A673 (cell line): ENCODE results near the gene LRRC74B. TPM values are rescaled to one million over a fixed set of nuclear protein-coding genes. Genes with fewer than 3 reads are reported as not detected.
"Not testable (repeated sequence)": the region's sequence is repeated elsewhere in the genome, so short reads cannot be mapped to it uniquely, and the experiment has no call there.

Experiments used
- BruUV-seq: library from RNA; stranded (reverse); fragments of 400-500 nt; replicated peaks from 2 replicates; lab custom pipeline; 2021; lab: Mats Ljungman, UMichigan
- CTCF ChIA-PET: fragments of 300-600 bp; sonication (Branson Sonifier 250); formaldehyde crosslinking; loops from one replicate; lab custom pipeline; 2022; ENCODE audit warnings: antibody characterized with exemption; lab: Charles Lee
- POLR2A ChIA-PET: fragments of 300-600 bp; sonication (Branson Sonifier 250); formaldehyde crosslinking; loops from one replicate; lab custom pipeline; 2022; ENCODE audit warnings: antibody characterized with exemption; ENCODE audit not compliant: low non-redundant PET; lab: Charles Lee
- DNase-seq: peaks from one replicate; pipeline ENCODE4 v3.0.0-alpha.2; 2015; ENCODE audit warnings: low spot score
- H3K27ac ChIP-seq: fragments of 200-600 bp; sonication (generic); 2 replicates; pipeline ENCODE4 v1.5.1; 2016; ENCODE audit warnings: mixed run types, low read depth, mild to moderate bottlenecking, mixed read lengths, antibody characterized with exemption, low read length; ENCODE audit not compliant: poor library complexity, severe bottlenecking
- H3K27me3 ChIP-seq: fragments of 200-600 bp; sonication (generic); replicated peaks from 2 replicates; pipeline ENCODE4 v1.6.1; 2017; ENCODE audit warnings: mixed run types, low read depth, mild to moderate bottlenecking, mixed read lengths, antibody characterized with exemption, low read length; ENCODE audit not compliant: insufficient read depth, poor library complexity
- H3K36me3 ChIP-seq: fragments of 200-600 bp; sonication (generic); 2 replicates; pipeline ENCODE4 v1.6.1; 2016; ENCODE audit warnings: mixed run types, mild to moderate bottlenecking, mixed read lengths, antibody characterized with exemption, low read length; ENCODE audit not compliant: insufficient read depth, poor library complexity, severe bottlenecking
- H3K4me1 ChIP-seq: fragments of 200-600 bp; sonication (generic); 2 replicates; pipeline ENCODE4 v1.6.1; 2017; ENCODE audit warnings: mixed run types, mild to moderate bottlenecking, mixed read lengths, antibody characterized with exemption, low read length; ENCODE audit not compliant: insufficient read depth, poor library complexity, severe bottlenecking
- H3K4me3 ChIP-seq: fragments of 200-600 bp; sonication (generic); 2 replicates; pipeline ENCODE4 v1.5.1; 2016; ENCODE audit warnings: low read depth, mixed run types, mild to moderate bottlenecking, mixed read lengths, low read length; ENCODE audit not compliant: poor library complexity, severe bottlenecking
- H3K9me3 ChIP-seq: fragments of 200-600 bp; sonication (generic); 2 replicates; pipeline ENCODE4 v1.6.1; 2016; ENCODE audit warnings: mixed run types, low read depth, mild to moderate bottlenecking, mixed read lengths, antibody characterized with exemption, low read length; ENCODE audit not compliant: poor library complexity, severe bottlenecking
- EZH2 ChIP-seq: fragments of 200-600 bp; sonication (generic); IDR thresholded peaks from 2 replicates; pipeline ENCODE4 v1.6.1; 2017; ENCODE audit warnings: borderline replicate concordance, low read depth, mild to moderate bottlenecking, mixed read lengths, antibody characterized with exemption, low read length; ENCODE audit not compliant: poor library complexity, severe bottlenecking
- intact Hi-C: fragments of 100-400 bp; cut with micrococcal nuclease; formaldehyde crosslinking; loops from one replicate; pipeline ENCODE4 v1.10.0; 2022; ENCODE audit not compliant: unreplicated experiment
- total RNA-seq: library from RNA; stranded (reverse); gene quantifications from 2 replicates; pipeline ENCODE4 v1.2.3, GENCODE V29; 2021
- TF ChIP-seq, protein P1 (sequence below): fragments of 300-800, 200-600 bp; sonication (generic); conservative IDR thresholded peaks from 2 replicates; pipeline ENCODE4 v1.5.1; 2017; ENCODE audit warnings: low read depth, mild to moderate bottlenecking, antibody characterized with exemption, low read length, moderate library complexity, mixed read lengths

The LRRC74B gene
- total RNA-seq, 1 experiment from 2014 or later = not detected

DNA sequence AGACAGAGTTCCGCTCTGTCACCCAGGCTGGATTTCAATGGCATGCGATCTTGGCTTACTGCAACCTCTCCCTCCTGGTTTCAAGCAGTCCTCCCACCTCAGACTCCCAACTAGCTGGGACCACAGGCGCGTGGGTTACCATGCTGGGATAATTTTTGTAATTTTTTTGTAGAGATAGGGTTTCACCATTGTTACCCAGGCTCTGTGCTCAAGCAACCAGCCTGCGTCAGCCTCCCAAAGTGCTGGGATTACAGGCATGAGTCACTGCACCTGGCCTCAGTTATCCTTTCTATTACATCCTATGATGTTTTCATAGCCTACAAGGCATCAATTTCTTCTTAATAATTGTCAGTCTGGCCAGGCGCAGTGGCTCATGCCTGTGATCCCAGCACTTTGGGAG is 36.5 kb downstream of the LRRC74B start:
- no TSS peak for BruUV-seq

DNA sequence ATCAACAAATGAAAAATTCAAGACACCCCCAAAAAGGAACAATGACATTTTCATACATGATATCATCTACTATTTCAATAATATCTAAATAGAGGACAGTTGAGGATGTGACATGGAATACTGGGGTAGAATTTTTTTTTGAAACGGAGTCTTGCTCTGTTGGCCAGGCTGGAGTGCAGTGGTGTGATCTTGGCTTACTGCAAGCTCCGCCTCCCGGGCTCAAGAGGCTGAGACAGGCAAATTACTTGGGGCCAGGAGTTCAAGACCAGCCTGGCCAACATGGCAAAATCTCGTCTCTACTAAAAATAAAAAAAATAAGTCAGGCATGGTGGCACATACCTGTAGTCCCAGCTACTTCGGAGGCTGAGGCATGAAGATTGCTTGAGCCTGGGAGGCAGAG is 41.4 kb downstream of the LRRC74B start:
- no peak for DNase-seq
- no peaks in the 10 kb centered on the region for H3K9me3 ChIP-seq
- intact Hi-C loops = no loop called here
- no peaks in the 10 kb centered on the region for H3K4me1 ChIP-seq
- ChIA-PET POLR2A (no interaction called here), CTCF (no interaction called here)
- H3K27ac ChIP-seq = no peak overlapping the region
- H3K4me3 ChIP-seq = no peak overlapping the region
- BruUV-seq = no TSS peak
- no peak for TF ChIP-seq EZH2
- TF ChIP-seq, protein P1, sequence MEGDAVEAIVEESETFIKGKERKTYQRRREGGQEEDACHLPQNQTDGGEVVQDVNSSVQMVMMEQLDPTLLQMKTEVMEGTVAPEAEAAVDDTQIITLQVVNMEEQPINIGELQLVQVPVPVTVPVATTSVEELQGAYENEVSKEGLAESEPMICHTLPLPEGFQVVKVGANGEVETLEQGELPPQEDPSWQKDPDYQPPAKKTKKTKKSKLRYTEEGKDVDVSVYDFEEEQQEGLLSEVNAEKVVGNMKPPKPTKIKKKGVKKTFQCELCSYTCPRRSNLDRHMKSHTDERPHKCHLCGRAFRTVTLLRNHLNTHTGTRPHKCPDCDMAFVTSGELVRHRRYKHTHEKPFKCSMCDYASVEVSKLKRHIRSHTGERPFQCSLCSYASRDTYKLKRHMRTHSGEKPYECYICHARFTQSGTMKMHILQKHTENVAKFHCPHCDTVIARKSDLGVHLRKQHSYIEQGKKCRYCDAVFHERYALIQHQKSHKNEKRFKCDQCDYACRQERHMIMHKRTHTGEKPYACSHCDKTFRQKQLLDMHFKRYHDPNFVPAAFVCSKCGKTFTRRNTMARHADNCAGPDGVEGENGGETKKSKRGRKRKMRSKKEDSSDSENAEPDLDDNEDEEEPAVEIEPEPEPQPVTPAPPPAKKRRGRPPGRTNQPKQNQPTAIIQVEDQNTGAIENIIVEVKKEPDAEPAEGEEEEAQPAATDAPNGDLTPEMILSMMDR = no peak
- H3K36me3 ChIP-seq = no peaks in the 10 kb centered on the region
- H3K27me3 ChIP-seq = no peaks in the 10 kb centered on the region

More for the DNA sequence above, 36.5 kb downstream of the LRRC74B start:
- Histone ChIP-seq H3K27ac (no peak overlapping the region), H3K9me3 (no peaks in the 10 kb centered on the region), H3K4me3 (no peak overlapping the region), H3K4me1 (no peaks in the 10 kb centered on the region), H3K27me3 (no peaks in the 10 kb centered on the region), H3K36me3 (no peaks in the 10 kb centered on the region)
- ChIA-PET POLR2A (no interaction called here), CTCF (no interaction called here)
- no peak for TF ChIP-seq EZH2
- TF ChIP-seq, protein P1 = no peak
- DNase-seq = no peak
- intact Hi-C loops = no loop called here

DNA sequence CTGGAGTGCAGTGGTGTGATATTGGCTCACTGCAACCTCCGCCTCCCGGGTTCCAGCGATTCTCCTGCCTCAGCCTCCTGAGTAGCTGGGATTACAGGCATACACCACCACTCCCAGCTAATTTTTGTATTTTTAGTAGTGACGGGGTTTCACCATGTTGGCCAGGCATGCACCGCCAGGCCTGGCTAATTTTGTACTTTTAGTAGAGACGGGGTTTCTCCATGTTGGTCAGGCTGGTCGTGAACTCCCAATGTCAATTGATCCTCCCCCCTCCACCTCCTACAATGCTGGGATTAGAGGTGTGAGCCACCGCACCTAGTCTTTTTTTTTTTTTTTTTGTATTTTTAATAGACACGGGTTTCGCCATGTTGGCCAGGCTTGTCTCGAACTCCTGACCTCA is 42.2 kb downstream of the LRRC74B start:
- DNase-seq, H3K9me3 ChIP-seq, H3K36me3 ChIP-seq, H3K4me3 ChIP-seq, H3K27me3 ChIP-seq, intact Hi-C loops, POLR2A ChIA-PET, CTCF ChIA-PET, H3K27ac ChIP-seq, BruUV-seq, H3K4me1 ChIP-seq: not testable (repeated sequence)

DNA sequence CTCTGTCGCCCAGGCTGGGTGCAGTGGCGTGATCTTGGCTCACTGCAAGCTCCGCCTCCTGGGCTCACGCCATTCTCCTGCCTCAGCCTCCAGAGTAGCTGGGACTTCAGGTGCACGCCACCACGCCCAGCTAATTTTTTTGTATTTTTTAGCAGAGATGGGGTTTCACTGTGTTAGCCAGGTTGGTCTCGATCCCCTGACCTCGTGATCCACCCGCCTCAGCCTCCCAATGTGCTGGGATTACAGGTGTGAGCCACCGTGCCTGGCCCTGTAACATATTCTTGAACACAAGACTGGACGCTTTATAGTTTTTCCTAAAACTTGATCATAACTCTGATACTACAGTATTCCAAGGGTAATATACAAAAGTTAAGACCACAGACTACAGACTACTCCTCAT is 45.5 kb downstream of the LRRC74B start:
- H3K4me1 ChIP-seq, H3K27ac ChIP-seq, H3K4me3 ChIP-seq, POLR2A ChIA-PET, H3K9me3 ChIP-seq, H3K36me3 ChIP-seq, H3K27me3 ChIP-seq, intact Hi-C loops, DNase-seq, BruUV-seq: not testable (repeated sequence)
- CTCF ChIA-PET = interaction anchor here (0.6 kb wide), 1 partner anchor 17 kb away, joined by 6 read pairs; no protein-coding TSS in a partner anchor
